Nephron progenitor cell (in vitro differentiated cells): Measurements from ENCODE around the gene RBM23.

Source experiments
- DNase-seq: peaks from one replicate; pipeline ENCODE4 v3.0.0; 2021
- H3K27ac Mint-ChIP-seq: 2 replicates; pipeline ENCODE4 v1.8.0; 2021; ENCODE audit warnings: mild to moderate bottlenecking, moderate library complexity, mixed read lengths
- H3K27me3 Mint-ChIP-seq: 2 replicates; pipeline ENCODE4 v1.8.0; 2021; ENCODE audit warnings: mild to moderate bottlenecking, low read depth, mixed read lengths; ENCODE audit not compliant: poor library complexity
- H3K36me3 Mint-ChIP-seq: 2 replicates; pipeline ENCODE4 v1.8.0; 2021; ENCODE audit warnings: low read depth, mixed read lengths
- H3K4me1 Mint-ChIP-seq: 2 replicates; pipeline ENCODE4 v1.8.0; 2021; ENCODE audit warnings: mixed read lengths
- H3K4me3 Mint-ChIP-seq: 2 replicates; pipeline ENCODE4 v1.8.0; 2021; ENCODE audit warnings: mild to moderate bottlenecking, moderate library complexity, mixed read lengths
- H3K9me3 Mint-ChIP-seq: 2 replicates; pipeline ENCODE4 v1.8.0; 2021; ENCODE audit warnings: mild to moderate bottlenecking, moderate library complexity, mixed read lengths
- CTCF ChIP-seq: fragments of 200-600 bp; sonication (generic); IDR thresholded peaks from 2 replicates; pipeline ENCODE4 v1.5.0; 2021; ENCODE audit warnings: antibody characterized with exemption

The RBM23 gene

DNA sequence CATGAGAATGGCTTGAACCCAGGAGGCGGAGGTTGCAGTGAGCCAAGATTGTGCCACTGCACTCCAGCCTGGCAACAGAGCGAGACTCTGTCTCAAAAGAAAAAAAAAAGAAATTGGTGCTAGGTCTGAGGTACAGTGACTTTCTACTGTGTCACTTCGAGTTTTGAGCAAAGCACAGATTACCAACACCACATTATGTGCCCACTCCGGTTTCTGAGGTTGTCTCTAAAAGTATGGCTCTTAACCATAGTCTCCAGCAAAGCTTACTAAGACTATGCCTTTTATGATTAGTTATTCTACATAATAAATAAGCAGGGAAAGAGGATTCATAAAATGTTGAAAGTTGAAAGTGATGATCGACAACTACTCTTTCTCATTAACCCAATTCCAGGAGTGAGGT, 8.0 kb downstream of the RBM23 start:
- H3K36me3 Mint-ChIP-seq: peaks cover 70% of the 10 kb centered on the region
- H3K27ac Mint-ChIP-seq: no peak overlapping the region
- DNase-seq: no peak
- peaks cover 5% of the 10 kb centered on the region for H3K4me1 Mint-ChIP-seq
- no peak overlapping the region for H3K4me3 Mint-ChIP-seq
- no peaks in the 10 kb centered on the region for H3K27me3 Mint-ChIP-seq
- TF ChIP-seq CTCF: no peak
- no peaks in the 10 kb centered on the region for H3K9me3 Mint-ChIP-seq

DNA sequence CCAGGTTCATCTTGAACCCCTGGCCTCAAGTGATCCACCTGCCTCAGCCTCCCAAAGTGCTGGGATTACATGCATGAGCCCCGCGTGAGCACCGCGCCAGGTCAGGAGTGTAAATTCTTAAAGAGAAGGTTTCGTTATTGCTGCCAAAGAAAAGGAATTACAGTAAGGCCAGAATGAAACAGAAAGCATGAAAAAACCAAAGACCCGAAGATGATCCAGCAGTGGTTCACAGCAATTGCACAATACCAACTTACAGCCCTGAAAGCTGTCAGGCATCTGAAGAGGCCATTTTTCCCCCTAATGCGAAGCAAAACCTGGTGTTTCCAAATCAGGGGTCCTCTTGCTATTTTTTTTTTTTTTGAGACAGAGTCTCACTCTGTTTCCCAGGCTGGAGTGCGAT, 10.3 kb downstream of the RBM23 start:
- peaks cover 76% of the 10 kb centered on the region for H3K36me3 Mint-ChIP-seq

GRCh38 chr14:22907429-22907828, 11.5 kb downstream of the RBM23 start:
- H3K9me3 Mint-ChIP-seq: no peaks in the 10 kb centered on the region
- no peak for DNase-seq
- no peak for TF ChIP-seq CTCF
- peaks cover 78% of the 10 kb centered on the region for H3K36me3 Mint-ChIP-seq
- H3K4me3 Mint-ChIP-seq: no peak overlapping the region
- H3K27ac Mint-ChIP-seq: no peak overlapping the region
- H3K27me3 Mint-ChIP-seq: no peaks in the 10 kb centered on the region
- H3K4me1 Mint-ChIP-seq: peaks cover 3% of the 10 kb centered on the region

More for the DNA sequence above, 10.3 kb downstream of the RBM23 start:
- H3K4me1 Mint-ChIP-seq: peaks cover 5% of the 10 kb centered on the region
- H3K9me3 Mint-ChIP-seq: no peaks in the 10 kb centered on the region
- H3K4me3 Mint-ChIP-seq: no peak overlapping the region
- H3K27ac Mint-ChIP-seq: peak overlapping the region; percentile 38
- H3K27me3 Mint-ChIP-seq: no peaks in the 10 kb centered on the region
- TF ChIP-seq CTCF: no peak
- no peak for DNase-seq

- no peaks in the 10 kb centered on the region for H3K4me1 Mint-ChIP-seq
- no peak overlapping the region for H3K4me3 Mint-ChIP-seq
- H3K9me3 Mint-ChIP-seq: no peaks in the 10 kb centered on the region
- DNase-seq: no peak
- no peak overlapping the region for H3K27ac Mint-ChIP-seq
- H3K27me3 Mint-ChIP-seq: no peaks in the 10 kb centered on the region
- H3K36me3 Mint-ChIP-seq: peaks cover 76% of the 10 kb centered on the region
- no peak for TF ChIP-seq CTCF
Measured at GRCh38 chr14:22906073-22906472, 12.9 kb downstream of the RBM23 start.

DNA sequence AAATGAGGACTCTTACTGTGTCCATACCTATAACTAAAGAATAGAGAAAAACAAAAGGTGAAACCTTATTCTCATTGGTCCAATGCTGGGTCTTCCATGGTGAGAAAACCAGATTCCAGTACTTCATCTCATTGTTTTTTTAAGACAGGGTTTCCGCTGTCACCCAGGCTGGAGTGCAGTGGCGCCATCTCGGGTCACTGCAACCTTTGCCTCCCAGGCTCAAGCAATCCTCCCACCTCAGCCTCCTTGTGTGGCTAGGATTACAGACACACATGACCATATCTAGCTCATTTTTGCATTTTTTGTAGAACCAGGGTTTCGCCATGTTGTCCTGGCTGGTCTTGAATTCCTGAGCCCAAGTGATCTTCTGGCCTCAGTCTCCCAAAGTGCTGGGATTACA, 13.3 kb downstream of the RBM23 start:
- H3K4me3 Mint-ChIP-seq: no peak overlapping the region
- DNase-seq: no peak
- H3K4me1 Mint-ChIP-seq: no peaks in the 10 kb centered on the region
- no peak for TF ChIP-seq CTCF
- H3K27ac Mint-ChIP-seq: no peak overlapping the region
- peaks cover 77% of the 10 kb centered on the region for H3K36me3 Mint-ChIP-seq
- H3K9me3 Mint-ChIP-seq: no peaks in the 10 kb centered on the region
- H3K27me3 Mint-ChIP-seq: no peaks in the 10 kb centered on the region

- H3K4me1 Mint-ChIP-seq: no peaks in the 10 kb centered on the region
- peaks cover 4% of the 10 kb centered on the region for H3K27me3 Mint-ChIP-seq
- no peak overlapping the region for H3K27ac Mint-ChIP-seq
- no peak for DNase-seq
- H3K9me3 Mint-ChIP-seq: no peaks in the 10 kb centered on the region
- H3K36me3 Mint-ChIP-seq: peaks cover 71% of the 10 kb centered on the region
- H3K4me3 Mint-ChIP-seq: no peak overlapping the region
- TF ChIP-seq CTCF: no peak
Measured at GRCh38 chr14:22903742-22904087, 15.2 kb downstream of the RBM23 start.
